Measurements from ENCODE around the gene NME2. TPM values are rescaled to one million over a fixed set of nuclear protein-coding genes. Genes with fewer than 3 reads are reported as not detected.
"Not testable (repeated sequence)": the region's sequence is repeated elsewhere in the genome, so short reads cannot be mapped to it uniquely, and the experiment has no call there.

Gene NME2
- polyA plus RNA-seq, 2 donors = 640 to 840 TPM

- Histone ChIP-seq H3K27ac (ENCODE audit: low read depth in 2 of 2, low read length in 1 of 2) (peak overlapping the region; percentile 95 to 97), H3K36me3 (ENCODE audit: control insufficient read depth in 2 of 2, insufficient read depth in 2 of 2, low read length in 1 of 2) (peaks cover 0 to 12% of the 10 kb centered on the region in 2 donors)
- 11 to 13% methylated on average over 42 of the region's 42 CpGs for WGBS, 2 donors
These were observed 1.0 kb downstream of the NME2 start for GRCh38 chr17:51166987-51167931.

DNA sequence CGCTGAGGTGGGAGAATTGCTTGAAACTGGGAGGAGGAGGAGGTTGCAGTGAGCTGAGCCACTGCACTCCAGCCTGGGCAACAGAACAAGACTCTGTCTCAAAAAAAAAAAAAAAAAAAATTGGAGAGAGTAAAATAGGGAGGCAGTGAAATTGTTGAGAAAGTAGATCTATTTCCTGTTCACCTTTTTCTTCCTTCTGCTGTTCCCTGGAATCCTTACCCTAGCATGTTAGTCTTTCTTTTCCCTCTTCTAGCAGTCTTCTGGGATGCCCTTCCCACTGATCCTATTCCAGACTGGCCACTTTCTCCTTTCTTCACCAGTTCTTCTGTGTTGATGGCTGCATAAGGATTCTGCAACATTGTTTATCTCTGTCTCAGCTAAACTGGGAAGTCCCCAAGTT lies 3.1 kb downstream of the NME2 start:
- Histone ChIP-seq H3K4me1 (ENCODE audit: control insufficient read depth in 2 of 2, insufficient read depth in 2 of 2, low read length in 1 of 2) (peaks cover 0 to 5% of the 10 kb centered on the region in 2 donors), H3K9me3 (ENCODE audit: control insufficient read depth in 2 of 2, insufficient read depth in 1 of 2, low read depth in 1 of 2, low read length in 1 of 2) (no peaks in the 10 kb centered on the region), H3K27ac (ENCODE audit: low read depth in 2 of 2, low read length in 1 of 2) (no peak overlapping the region), H3K36me3 (ENCODE audit: control insufficient read depth in 2 of 2, insufficient read depth in 2 of 2, low read length in 1 of 2) (peaks cover 0 to 15% of the 10 kb centered on the region in 2 donors), H3K27me3 (ENCODE audit: control insufficient read depth in 1 of 2, insufficient read depth in 2 of 2, low read length in 2 of 2) (no peaks in the 10 kb centered on the region), H3K4me3 (ENCODE audit: low read depth in 1 of 2, low read length in 2 of 2) (no peak overlapping the region)
- WGBS, 2 donors = 91 to 95% methylated on average over 1 of the region's 1 CpG

More at GRCh38 chr17:51166987-51167931, 1.0 kb downstream of the NME2 start:
- no peaks in the 10 kb centered on the region for H3K9me3 ChIP-seq (ENCODE audit: control insufficient read depth in 2 of 2, insufficient read depth in 1 of 2, low read depth in 1 of 2, low read length in 1 of 2)
- H3K4me3 ChIP-seq (ENCODE audit: low read depth in 1 of 2, low read length in 2 of 2) = peak overlapping the region; percentile 85 to 96
- no peaks in the 10 kb centered on the region for H3K27me3 ChIP-seq (ENCODE audit: control insufficient read depth in 1 of 2, insufficient read depth in 2 of 2, low read length in 2 of 2)
- peaks cover 0 to 5% of the 10 kb centered on the region in 2 donors for H3K4me1 ChIP-seq (ENCODE audit: control insufficient read depth in 2 of 2, insufficient read depth in 2 of 2, low read length in 1 of 2)

DNA sequence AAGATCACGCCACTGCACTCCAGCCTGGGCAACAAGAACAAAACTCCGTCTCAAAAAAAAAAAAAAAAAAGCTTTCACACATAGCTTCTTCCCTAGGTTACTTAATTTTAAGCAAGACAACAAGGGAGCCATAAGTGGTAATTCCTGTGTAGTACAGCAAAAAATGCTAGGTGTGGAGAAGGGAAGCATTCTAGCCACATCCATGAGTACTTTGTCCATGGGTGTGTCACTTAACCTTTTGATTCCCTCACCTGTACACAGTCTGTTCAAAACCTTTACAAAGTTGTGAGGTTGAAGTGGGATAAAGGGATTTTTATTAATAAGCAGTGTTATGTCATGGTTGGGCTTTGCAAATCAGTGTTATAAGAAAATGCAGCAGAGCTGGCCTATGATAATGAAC lies 4.5 kb downstream of the NME2 start:
- H3K36me3 ChIP-seq (ENCODE audit: control insufficient read depth in 2 of 2, insufficient read depth in 2 of 2, low read length in 1 of 2) = peaks cover 3 to 15% of the 10 kb centered on the region in 2 donors
- H3K9me3 ChIP-seq (ENCODE audit: control insufficient read depth in 2 of 2, insufficient read depth in 1 of 2, low read depth in 1 of 2, low read length in 1 of 2) = no peaks in the 10 kb centered on the region
- H3K27me3 ChIP-seq (ENCODE audit: control insufficient read depth in 1 of 2, insufficient read depth in 2 of 2, low read length in 2 of 2) = no peaks in the 10 kb centered on the region
- H3K27ac ChIP-seq (ENCODE audit: low read depth in 2 of 2, low read length in 1 of 2) = no peak overlapping the region
- 64 to 96% methylated on average over 2 of the region's 2 CpGs for WGBS, 2 donors
- no peak overlapping the region for H3K4me3 ChIP-seq (ENCODE audit: low read depth in 1 of 2, low read length in 2 of 2)
- no peaks in the 10 kb centered on the region for H3K4me1 ChIP-seq (ENCODE audit: control insufficient read depth in 2 of 2, insufficient read depth in 2 of 2, low read length in 1 of 2)

DNA sequence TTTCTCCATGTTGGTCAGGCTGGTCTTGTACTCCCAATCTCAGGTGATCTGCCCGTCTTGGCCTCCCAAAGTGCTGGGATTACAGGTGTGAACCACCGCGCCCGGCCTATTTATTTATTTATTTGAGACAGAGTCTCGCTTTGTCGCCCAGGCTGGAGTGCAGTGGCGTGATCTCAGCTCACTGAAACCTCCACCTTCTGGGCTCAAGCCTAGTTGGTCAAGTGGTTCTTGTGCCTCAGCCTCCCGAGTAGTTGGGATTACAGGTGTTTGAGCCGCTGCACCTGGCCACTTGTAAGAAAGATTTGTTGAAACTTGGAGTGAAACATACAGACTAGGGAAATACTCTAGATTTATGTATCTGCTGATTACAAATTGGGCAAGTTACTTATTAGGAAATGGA lies 5.8 kb downstream of the NME2 start:
- 94 to 96% methylated on average over 9 of the region's 9 CpGs for WGBS, 2 donors
- not testable (repeated sequence) for H3K4me3 ChIP-seq (ENCODE audit: low read depth in 1 of 2, low read length in 2 of 2); H3K27me3 ChIP-seq (ENCODE audit: control insufficient read depth in 1 of 2, insufficient read depth in 2 of 2, low read length in 2 of 2); H3K9me3 ChIP-seq (ENCODE audit: control insufficient read depth in 2 of 2, insufficient read depth in 1 of 2, low read depth in 1 of 2, low read length in 1 of 2); H3K27ac ChIP-seq (ENCODE audit: low read depth in 2 of 2, low read length in 1 of 2); H3K4me1 ChIP-seq (ENCODE audit: control insufficient read depth in 2 of 2, insufficient read depth in 2 of 2, low read length in 1 of 2)
- H3K36me3 ChIP-seq (ENCODE audit: control insufficient read depth in 2 of 2, insufficient read depth in 2 of 2, low read length in 1 of 2) = peaks cover 3 to 15% of the 10 kb centered on the region in 2 donors

- WGBS, 2 donors = 71 to 76% methylated on average over 5 of the region's 5 CpGs
These were observed 14.3 kb downstream of the NME2 start for GRCh38 chr17:51180486-51180885.

DNA sequence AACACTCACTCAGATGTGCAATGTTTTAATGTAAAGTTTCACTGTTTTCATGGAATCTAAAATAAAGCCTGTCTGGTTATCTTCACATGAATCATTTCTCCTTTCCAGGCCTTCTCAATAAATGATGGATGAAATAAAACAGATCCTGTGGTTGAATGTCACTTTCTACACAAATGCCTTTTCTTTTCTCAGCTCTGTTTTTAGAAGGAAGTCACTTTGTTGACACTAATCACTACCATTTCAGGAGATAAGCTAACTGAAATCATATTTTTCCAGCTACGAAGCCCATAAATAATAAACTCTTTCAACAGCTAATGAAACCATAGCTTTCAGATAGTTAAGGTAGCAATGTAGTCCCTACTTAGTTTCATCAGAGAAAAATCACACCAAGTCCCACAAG lies 17.9 kb downstream of the NME2 start:
- Histone ChIP-seq H3K9me3 (ENCODE audit: control insufficient read depth in 2 of 2, insufficient read depth in 1 of 2, low read depth in 1 of 2, low read length in 1 of 2) (no peaks in the 10 kb centered on the region), H3K4me3 (ENCODE audit: low read depth in 1 of 2, low read length in 2 of 2) (no peak overlapping the region), H3K27me3 (ENCODE audit: control insufficient read depth in 1 of 2, insufficient read depth in 2 of 2, low read length in 2 of 2) (no peaks in the 10 kb centered on the region), H3K36me3 (ENCODE audit: control insufficient read depth in 2 of 2, insufficient read depth in 2 of 2, low read length in 1 of 2) (peaks cover 0 to 9% of the 10 kb centered on the region in 2 donors), H3K4me1 (ENCODE audit: control insufficient read depth in 2 of 2, insufficient read depth in 2 of 2, low read length in 1 of 2) (no peaks in the 10 kb centered on the region), H3K27ac (ENCODE audit: low read depth in 2 of 2, low read length in 1 of 2) (no peak overlapping the region)
- WGBS, 2 donors = 58 to 81% methylated on average over 1 of the region's 1 CpG

More at GRCh38 chr17:51180486-51180885, 14.3 kb downstream of the NME2 start:
- Histone ChIP-seq H3K4me1 (ENCODE audit: control insufficient read depth in 2 of 2, insufficient read depth in 2 of 2, low read length in 1 of 2) (no peaks in the 10 kb centered on the region), H3K36me3 (ENCODE audit: control insufficient read depth in 2 of 2, insufficient read depth in 2 of 2, low read length in 1 of 2) (peaks cover 0 to 5% of the 10 kb centered on the region in 2 donors), H3K9me3 (ENCODE audit: control insufficient read depth in 2 of 2, insufficient read depth in 1 of 2, low read depth in 1 of 2, low read length in 1 of 2) (no peaks in the 10 kb centered on the region), H3K27me3 (ENCODE audit: control insufficient read depth in 1 of 2, insufficient read depth in 2 of 2, low read length in 2 of 2) (no peaks in the 10 kb centered on the region), H3K4me3 (ENCODE audit: low read depth in 1 of 2, low read length in 2 of 2) (no peak overlapping the region), H3K27ac (ENCODE audit: low read depth in 2 of 2, low read length in 1 of 2) (no peak overlapping the region)

DNA sequence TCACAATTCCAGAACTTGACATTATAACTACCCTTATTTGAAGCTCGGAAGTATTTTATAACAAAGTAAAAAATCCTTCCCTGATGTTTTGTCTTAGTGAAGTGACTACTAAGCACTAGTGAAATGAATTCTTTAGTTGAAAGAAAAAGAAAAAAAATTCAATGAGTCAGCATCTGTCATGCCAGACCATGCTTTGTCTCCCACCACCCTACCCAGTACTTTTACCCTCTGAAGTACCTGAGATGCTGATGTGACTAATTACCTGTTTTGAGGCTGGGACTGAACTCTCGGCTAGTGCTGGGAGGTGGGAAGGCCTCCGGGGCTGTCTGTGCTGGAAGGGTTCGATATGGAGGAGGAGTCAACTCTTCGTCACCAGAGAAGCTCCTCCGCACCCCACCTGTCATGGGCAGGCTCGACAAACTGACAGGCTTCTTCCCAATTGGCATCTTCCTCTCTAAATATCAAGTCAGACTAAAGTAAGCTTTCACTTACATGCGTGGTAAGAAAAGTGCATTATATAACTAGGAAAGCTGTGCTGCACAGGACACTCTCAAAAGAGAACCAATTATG lies 19.6 kb downstream of the NME2 start:
- WGBS, 2 donors = 89 to 90% methylated on average over 8 of the region's 8 CpGs

GRCh38 chr17:51188271-51188833 lies 22.1 kb downstream of the NME2 start:
- Histone ChIP-seq H3K27ac (ENCODE audit: low read depth in 2 of 2, low read length in 1 of 2) (no peak overlapping the region), H3K36me3 (ENCODE audit: control insufficient read depth in 2 of 2, insufficient read depth in 2 of 2, low read length in 1 of 2) (peaks cover 0 to 8% of the 10 kb centered on the region in 2 donors)
- 78 to 82% methylated on average over 7 to 9 of the region's 9 CpGs for WGBS, 2 donors

More for the DNA sequence above, 19.6 kb downstream of the NME2 start:
- H3K9me3 ChIP-seq (ENCODE audit: control insufficient read depth in 2 of 2, insufficient read depth in 1 of 2, low read depth in 1 of 2, low read length in 1 of 2) = no peaks in the 10 kb centered on the region
- H3K27ac ChIP-seq (ENCODE audit: low read depth in 2 of 2, low read length in 1 of 2) = no peak overlapping the region
- H3K4me3 ChIP-seq (ENCODE audit: low read depth in 1 of 2, low read length in 2 of 2) = no peak overlapping the region
- no peaks in the 10 kb centered on the region for H3K27me3 ChIP-seq (ENCODE audit: control insufficient read depth in 1 of 2, insufficient read depth in 2 of 2, low read length in 2 of 2)
- H3K36me3 ChIP-seq (ENCODE audit: control insufficient read depth in 2 of 2, insufficient read depth in 2 of 2, low read length in 1 of 2) = peaks cover 0 to 9% of the 10 kb centered on the region in 2 donors
- no peaks in the 10 kb centered on the region for H3K4me1 ChIP-seq (ENCODE audit: control insufficient read depth in 2 of 2, insufficient read depth in 2 of 2, low read length in 1 of 2)

DNA sequence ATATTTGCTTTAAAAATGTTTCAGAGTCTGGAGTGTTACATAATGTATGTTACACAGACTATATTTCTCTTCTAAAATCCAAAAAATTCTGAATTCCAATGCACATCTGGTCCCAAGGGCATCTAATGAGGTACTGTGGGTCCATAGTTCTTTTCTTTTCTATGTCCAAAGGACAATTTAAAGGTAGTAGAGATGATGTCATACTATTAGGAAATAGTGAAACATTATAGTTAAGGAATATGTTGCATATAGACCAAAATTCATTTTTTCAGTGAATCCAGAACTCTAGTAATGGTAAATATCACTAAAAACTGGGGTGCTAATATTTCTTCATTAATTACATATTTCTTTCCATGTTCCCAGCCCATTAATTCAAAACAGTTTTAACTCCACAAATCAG lies 23.0 kb downstream of the NME2 start:
- Histone ChIP-seq H3K4me3 (ENCODE audit: low read depth in 1 of 2, low read length in 2 of 2) (no peak overlapping the region), H3K27ac (ENCODE audit: low read depth in 2 of 2, low read length in 1 of 2) (no peak overlapping the region), H3K9me3 (ENCODE audit: control insufficient read depth in 2 of 2, insufficient read depth in 1 of 2, low read depth in 1 of 2, low read length in 1 of 2) (no peaks in the 10 kb centered on the region), H3K36me3 (ENCODE audit: control insufficient read depth in 2 of 2, insufficient read depth in 2 of 2, low read length in 1 of 2) (peaks cover 0 to 12% of the 10 kb centered on the region in 2 donors), H3K27me3 (ENCODE audit: control insufficient read depth in 1 of 2, insufficient read depth in 2 of 2, low read length in 2 of 2) (no peaks in the 10 kb centered on the region), H3K4me1 (ENCODE audit: control insufficient read depth in 2 of 2, insufficient read depth in 2 of 2, low read length in 1 of 2) (no peaks in the 10 kb centered on the region)

More at GRCh38 chr17:51188271-51188833, 22.1 kb downstream of the NME2 start:
- Histone ChIP-seq H3K27me3 (ENCODE audit: control insufficient read depth in 1 of 2, insufficient read depth in 2 of 2, low read length in 2 of 2) (no peaks in the 10 kb centered on the region), H3K4me3 (ENCODE audit: low read depth in 1 of 2, low read length in 2 of 2) (no peak overlapping the region), H3K9me3 (ENCODE audit: control insufficient read depth in 2 of 2, insufficient read depth in 1 of 2, low read depth in 1 of 2, low read length in 1 of 2) (no peaks in the 10 kb centered on the region), H3K4me1 (ENCODE audit: control insufficient read depth in 2 of 2, insufficient read depth in 2 of 2, low read length in 1 of 2) (no peaks in the 10 kb centered on the region)

Data from esophagus (tissue), 2 donors.